Sigmoid colon (tissue), 3 donors: ENCODE results near the gene DUSP21.

Source experiments
- POLR2A ChIP-seq, 2 donors: fragments of 450-650 bp; IDR thresholded peaks; one replicate each; pipeline ENCODE4 v1.6.1; 2016; ENCODE audit warnings: antibody characterized with exemption in 2 of 2, mild to moderate bottlenecking in 2 of 2, moderate library complexity in 2 of 2
- TF ChIP-seq, protein P1 (sequence below), 4 experiments: fragments of 450-650 bp in 3 of 4; fragments of 200-600 bp in 1 of 4; IDR thresholded peaks; one replicate each; pipeline ENCODE4 v1.5.1; 2016 to 2019; ENCODE audit warnings: antibody characterized with exemption in 4 of 4, mild to moderate bottlenecking in 3 of 4, moderate library complexity in 2 of 4

DNA sequence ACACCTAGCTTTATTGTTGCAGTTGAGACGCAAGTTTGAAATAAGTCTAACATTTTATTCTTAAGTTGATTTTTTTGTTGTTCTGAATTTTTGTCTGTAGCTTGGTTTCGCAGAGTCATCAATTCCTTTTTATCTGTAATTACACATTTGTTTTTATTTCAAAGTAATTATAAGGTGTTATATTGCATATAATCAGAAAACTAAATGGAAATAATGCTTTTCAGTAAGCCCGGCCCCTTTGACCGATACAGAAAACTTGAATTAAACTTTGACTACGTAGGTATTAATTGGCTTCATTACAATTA, 31.3 kb downstream of the DUSP21 start:
- no peak for TF ChIP-seq POLR2A (IDR thresholded peaks at IDR 0.05)
- TF ChIP-seq, protein P1, sequence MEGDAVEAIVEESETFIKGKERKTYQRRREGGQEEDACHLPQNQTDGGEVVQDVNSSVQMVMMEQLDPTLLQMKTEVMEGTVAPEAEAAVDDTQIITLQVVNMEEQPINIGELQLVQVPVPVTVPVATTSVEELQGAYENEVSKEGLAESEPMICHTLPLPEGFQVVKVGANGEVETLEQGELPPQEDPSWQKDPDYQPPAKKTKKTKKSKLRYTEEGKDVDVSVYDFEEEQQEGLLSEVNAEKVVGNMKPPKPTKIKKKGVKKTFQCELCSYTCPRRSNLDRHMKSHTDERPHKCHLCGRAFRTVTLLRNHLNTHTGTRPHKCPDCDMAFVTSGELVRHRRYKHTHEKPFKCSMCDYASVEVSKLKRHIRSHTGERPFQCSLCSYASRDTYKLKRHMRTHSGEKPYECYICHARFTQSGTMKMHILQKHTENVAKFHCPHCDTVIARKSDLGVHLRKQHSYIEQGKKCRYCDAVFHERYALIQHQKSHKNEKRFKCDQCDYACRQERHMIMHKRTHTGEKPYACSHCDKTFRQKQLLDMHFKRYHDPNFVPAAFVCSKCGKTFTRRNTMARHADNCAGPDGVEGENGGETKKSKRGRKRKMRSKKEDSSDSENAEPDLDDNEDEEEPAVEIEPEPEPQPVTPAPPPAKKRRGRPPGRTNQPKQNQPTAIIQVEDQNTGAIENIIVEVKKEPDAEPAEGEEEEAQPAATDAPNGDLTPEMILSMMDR (IDR thresholded peaks at IDR 0.05) = no peak
